ENCODE measurements around the gene PSMA2. TPM values are rescaled to one million over a fixed set of nuclear protein-coding genes. Genes with fewer than 3 reads are reported as not detected.
"Not testable (repeated sequence)": the region's sequence is repeated elsewhere in the genome, so short reads cannot be mapped to it uniquely, and the experiment has no call there.

Gene PSMA2
- total and polyA plus RNA-seq, 2 experiments from 2014 or later, result 65.2 to 218 TPM

- in situ Hi-C loops (cut with MboI), result no loop called here
- Histone ChIP-seq H2AFZ (no peak overlapping the region), H3K79me2 (ENCODE audit: insufficient read depth) (no peaks in the 10 kb centered on the region), H4K20me1 (ENCODE audit: insufficient read depth) (no peaks in the 10 kb centered on the region), H3K4me2 (ENCODE audit: unreplicated experiment) (no peak overlapping the region), H3K9ac (no peak overlapping the region), H3K27ac (no peak overlapping the region), H3K4me3 (no peak overlapping the region), H3F3A (ENCODE audit: insufficient read depth) (peaks cover 6% of the 10 kb centered on the region; the same call in 1 of the 2 replicates), H3K27me3 (replicated peaks; ENCODE audit: insufficient read depth) (no peaks in the 10 kb centered on the region), H3K36me3 (ENCODE audit: low read depth) (no peaks in the 10 kb centered on the region), H3K9me3 (ENCODE audit: low read depth) (no peaks in the 10 kb centered on the region), H3K4me1 (ENCODE audit: insufficient read depth) (peaks cover 6% of the 10 kb centered on the region; the same call in 1 of the 2 replicates), H3K9me2 (ENCODE audit: insufficient read depth) (no peaks in the 10 kb centered on the region)
- TF ChIP-seq EZH2 (IDR thresholded peaks at IDR 0.05; ENCODE audit: insufficient read depth, poor library complexity, severe bottlenecking) (no peak), EZH2phosphoT487 (IDR thresholded peaks at IDR 0.05; ENCODE audit: insufficient read depth, low read depth) (no peak)
- DNase-seq, result peak; percentile 55
- WGBS, 2 experiments (ENCODE audit: low coverage in 1 of 2, low lambda C conversion rate in 2 of 2, missing lambda C conversion rate in 2 of 2), result 90 to 96% methylated on average over 2 of the region's 2 CpGs
These were observed 45.8 kb downstream of the PSMA2 start for GRCh38 chr7:42886129-42886528.

- H3K79me2 ChIP-seq (ENCODE audit: insufficient read depth); H2AFZ ChIP-seq; H3K27ac ChIP-seq; in situ Hi-C loops (cut with MboI); DNase-seq; H3K4me3 ChIP-seq; H3F3A ChIP-seq (ENCODE audit: insufficient read depth); H3K4me1 ChIP-seq (ENCODE audit: insufficient read depth); H3K9me3 ChIP-seq (ENCODE audit: low read depth); H3K36me3 ChIP-seq (ENCODE audit: low read depth); H3K9ac ChIP-seq; H3K9me2 ChIP-seq (ENCODE audit: insufficient read depth); H3K4me2 ChIP-seq (ENCODE audit: unreplicated experiment); H4K20me1 ChIP-seq (ENCODE audit: insufficient read depth); H3K27me3 ChIP-seq (replicated peaks; ENCODE audit: insufficient read depth): not testable (repeated sequence)
- WGBS, 2 experiments (ENCODE audit: low coverage in 1 of 2, low lambda C conversion rate in 2 of 2, missing lambda C conversion rate in 2 of 2), result 88 to 94% methylated on average over 8 of the region's 8 CpGs
These were observed 46.8 kb downstream of the PSMA2 start for GRCh38 chr7:42885183-42885582.

DNA sequence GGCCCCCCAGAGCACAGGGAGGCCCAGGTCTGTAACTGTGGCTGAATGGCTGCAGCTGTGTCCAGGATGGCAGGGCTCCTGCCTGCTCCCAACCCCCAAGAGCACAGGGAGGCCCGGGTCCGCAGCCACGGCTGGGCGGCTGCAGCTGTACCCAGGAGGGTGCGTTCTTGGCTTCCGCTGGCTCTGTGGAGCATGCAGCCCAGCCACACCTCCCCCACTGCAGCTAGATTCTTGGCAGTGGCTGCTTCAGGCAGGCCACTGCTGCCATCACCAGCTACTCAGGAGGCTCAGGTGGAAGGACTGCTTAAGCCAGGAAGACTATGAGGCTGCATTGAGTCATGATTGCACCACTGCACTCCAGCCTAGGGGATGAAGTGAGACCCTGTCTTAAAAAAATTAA lies 48.0 kb downstream of the PSMA2 start:
- H3K36me3 ChIP-seq (ENCODE audit: low read depth), result no peaks in the 10 kb centered on the region
- no peak overlapping the region for H3K4me3 ChIP-seq
- no peak for DNase-seq
- H3F3A ChIP-seq (ENCODE audit: insufficient read depth), result peaks cover 6% of the 10 kb centered on the region; the same call in 1 of the 2 replicates
- no peaks in the 10 kb centered on the region for H3K27me3 ChIP-seq (replicated peaks; ENCODE audit: insufficient read depth)
- H3K4me1 ChIP-seq (ENCODE audit: insufficient read depth), result peaks cover 3% of the 10 kb centered on the region; the same call in 1 of the 2 replicates
- no peaks in the 10 kb centered on the region for H3K9me2 ChIP-seq (ENCODE audit: insufficient read depth)
- H3K4me2 ChIP-seq (ENCODE audit: unreplicated experiment), result no peak overlapping the region
- no peak for TF ChIP-seq EZH2 (IDR thresholded peaks at IDR 0.05; ENCODE audit: insufficient read depth, poor library complexity, severe bottlenecking)
- TF ChIP-seq EZH2phosphoT487 (IDR thresholded peaks at IDR 0.05; ENCODE audit: insufficient read depth, low read depth), result no peak
- no peak overlapping the region for H3K27ac ChIP-seq
- WGBS, 2 experiments (ENCODE audit: low coverage in 1 of 2, low lambda C conversion rate in 2 of 2, missing lambda C conversion rate in 2 of 2), result 94 to 95% methylated on average over 4 to 6 of the region's 6 CpGs
- H3K79me2 ChIP-seq (ENCODE audit: insufficient read depth), result no peaks in the 10 kb centered on the region
- no peaks in the 10 kb centered on the region for H3K9me3 ChIP-seq (ENCODE audit: low read depth)
- no peaks in the 10 kb centered on the region for H4K20me1 ChIP-seq (ENCODE audit: insufficient read depth)
- no peak overlapping the region for H2AFZ ChIP-seq
- in situ Hi-C loops (cut with MboI), result no loop called here
- no peak overlapping the region for H3K9ac ChIP-seq

DNA sequence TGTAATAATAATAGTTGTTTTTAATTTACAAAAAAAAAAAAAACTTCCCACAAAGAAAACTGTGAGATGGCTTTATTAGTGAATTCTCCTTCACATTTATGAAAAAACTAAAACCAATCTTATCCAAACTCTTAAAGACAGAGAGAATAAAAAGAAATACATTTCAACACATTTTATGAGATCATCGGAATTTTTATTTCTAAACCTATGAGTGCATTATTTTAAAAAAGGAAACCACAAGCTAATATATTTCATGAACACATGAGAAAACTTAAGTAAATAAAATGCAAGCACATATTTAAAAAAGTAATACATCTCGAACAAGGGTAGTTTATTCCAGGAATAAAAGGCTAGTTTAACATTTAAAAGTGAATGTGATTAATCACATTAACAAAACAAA lies 51.6 kb downstream of the PSMA2 start:
- 71 to 80% methylated on average over 2 of the region's 2 CpGs for WGBS, 2 experiments (ENCODE audit: low coverage in 1 of 2, low lambda C conversion rate in 2 of 2, missing lambda C conversion rate in 2 of 2)
- TF ChIP-seq EZH2phosphoT487 (IDR thresholded peaks at IDR 0.05; ENCODE audit: insufficient read depth, low read depth), result no peak
- TF ChIP-seq EZH2 (IDR thresholded peaks at IDR 0.05; ENCODE audit: insufficient read depth, poor library complexity, severe bottlenecking), result no peak
- Histone ChIP-seq H3K4me3 (no peak overlapping the region), H2AFZ (no peak overlapping the region), H3K4me2 (ENCODE audit: unreplicated experiment) (no peak overlapping the region), H3K27me3 (replicated peaks; ENCODE audit: insufficient read depth) (no peaks in the 10 kb centered on the region), H3K9me2 (ENCODE audit: insufficient read depth) (no peaks in the 10 kb centered on the region), H3K27ac (no peak overlapping the region), H3F3A (ENCODE audit: insufficient read depth) (no peaks in the 10 kb centered on the region), H3K36me3 (ENCODE audit: low read depth) (no peaks in the 10 kb centered on the region), H3K4me1 (ENCODE audit: insufficient read depth) (no peaks in the 10 kb centered on the region), H3K79me2 (ENCODE audit: insufficient read depth) (no peaks in the 10 kb centered on the region), H3K9me3 (ENCODE audit: low read depth) (no peaks in the 10 kb centered on the region), H3K9ac (no peak overlapping the region), H4K20me1 (ENCODE audit: insufficient read depth) (no peaks in the 10 kb centered on the region)
- DNase-seq, result no peak
- in situ Hi-C loops (cut with MboI), result no loop called here

DNA sequence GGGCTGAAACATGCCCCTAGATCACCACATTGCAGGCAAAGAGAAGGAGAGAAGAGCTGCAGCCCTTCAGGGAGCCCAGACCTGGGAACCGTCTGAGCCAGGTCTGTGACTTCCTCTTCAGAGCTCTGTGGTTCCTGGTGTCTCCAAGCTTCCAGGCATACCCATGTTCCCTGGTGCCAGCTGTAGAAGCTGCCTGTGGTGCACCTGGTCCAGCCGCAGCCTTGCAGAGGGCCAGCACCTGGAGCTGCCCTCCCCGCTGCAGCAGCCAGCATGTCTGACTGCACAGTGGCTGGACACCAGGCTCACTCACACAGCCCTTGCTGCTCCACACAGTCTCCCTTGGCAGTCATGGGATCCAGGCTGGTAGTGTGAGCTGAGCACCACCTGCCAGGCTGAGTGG lies 53.7 kb downstream of the PSMA2 start:
- TF ChIP-seq EZH2 (IDR thresholded peaks at IDR 0.05; ENCODE audit: insufficient read depth, poor library complexity, severe bottlenecking), result no peak
- no peak for TF ChIP-seq EZH2phosphoT487 (IDR thresholded peaks at IDR 0.05; ENCODE audit: insufficient read depth, low read depth)
- in situ Hi-C loops (cut with MboI), result no loop called here
- Histone ChIP-seq H3K36me3 (ENCODE audit: low read depth) (no peaks in the 10 kb centered on the region), H3K4me1 (ENCODE audit: insufficient read depth) (no peaks in the 10 kb centered on the region), H2AFZ (no peak overlapping the region), H3K27me3 (replicated peaks; ENCODE audit: insufficient read depth) (no peaks in the 10 kb centered on the region), H3K9me3 (ENCODE audit: low read depth) (no peaks in the 10 kb centered on the region), H3F3A (ENCODE audit: insufficient read depth) (no peaks in the 10 kb centered on the region), H3K79me2 (ENCODE audit: insufficient read depth) (no peaks in the 10 kb centered on the region), H3K4me3 (no peak overlapping the region), H3K4me2 (ENCODE audit: unreplicated experiment) (no peak overlapping the region), H3K27ac (no peak overlapping the region), H3K9me2 (ENCODE audit: insufficient read depth) (no peaks in the 10 kb centered on the region), H4K20me1 (ENCODE audit: insufficient read depth) (no peaks in the 10 kb centered on the region), H3K9ac (no peak overlapping the region)
- no peak for DNase-seq
- WGBS, 2 experiments (ENCODE audit: low coverage in 1 of 2, low lambda C conversion rate in 2 of 2, missing lambda C conversion rate in 2 of 2), result 72 to 87% methylated on average over 2 to 3 of the region's 3 CpGs
